Gastroesophageal sphincter (tissue), 3 donors: ENCODE results near the gene HHAT.

Experiments used
- CTCF ChIP-seq, 4 experiments: fragments of 200-600 bp in 2 of 4; fragments of 450-650 bp in 2 of 4; sonication (generic) in 1 of 4; IDR thresholded peaks; one replicate each; pipeline ENCODE4 v1.5.1; 2017 to 2019; ENCODE audit warnings: antibody characterized with exemption in 4 of 4, mild to moderate bottlenecking in 2 of 4, moderate library complexity in 2 of 4
- EP300 ChIP-seq: sonication (generic); formaldehyde crosslinking; IDR thresholded peaks from one replicate; pipeline ENCODE4 v1.6.1; 2017; ENCODE audit warnings: antibody characterized with exemption, mild to moderate bottlenecking
- POLR2AphosphoS5 ChIP-seq: sonication (generic); formaldehyde crosslinking; IDR thresholded peaks from one replicate; pipeline ENCODE4 v1.6.1; 2017; ENCODE audit warnings: antibody characterized with exemption

- no peak for TF ChIP-seq CTCF (IDR thresholded peaks at IDR 0.05)
- TF ChIP-seq EP300: no peak
- TF ChIP-seq POLR2AphosphoS5: no peak
Observed at GRCh38 chr1:210505601-210506496, 177.1 kb downstream of the HHAT start.
